Measurements from ENCODE around the gene PTPRM. TPM values are rescaled to one million over a fixed set of nuclear protein-coding genes. Genes with fewer than 3 reads are reported as not detected.

The PTPRM gene
- total RNA-seq, 2 donors from 2014 or later: 80.1 to 106 TPM

DNA sequence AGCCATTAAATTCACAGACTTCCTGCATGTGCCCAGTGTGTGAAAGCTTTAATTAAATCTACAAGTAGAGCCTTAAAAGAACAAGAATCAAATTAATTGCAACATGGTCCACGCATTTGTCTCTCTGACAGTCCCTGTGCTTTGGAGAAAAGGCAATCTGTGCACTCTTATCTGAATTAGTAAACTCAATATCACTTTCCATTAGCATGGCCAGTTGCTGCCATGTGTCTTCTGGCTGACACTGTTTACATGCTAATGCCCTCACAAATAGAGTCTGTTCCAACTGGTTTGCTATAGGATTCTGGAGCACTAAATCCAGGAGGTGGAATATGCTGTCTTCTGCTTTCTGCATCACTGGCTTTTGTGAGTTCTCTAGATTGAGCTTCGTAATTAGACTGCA, 607.7 kb downstream of the PTPRM start:
- Histone ChIP-seq H3K4me1 (peaks cover 0 to 24% of the 10 kb centered on the region in 2 donors), H3K4me3 (no peak overlapping the region), H3K27ac (no peak overlapping the region), H3K27me3 (no peaks in the 10 kb centered on the region), H3K9me3 (no peaks in the 10 kb centered on the region), H3K36me3 (no peaks in the 10 kb centered on the region)
- DNase-seq (ENCODE audit: low spot score): no peak
- TF ChIP-seq CTCF (IDR thresholded peaks at IDR 0.05): no peak

- no peak for TF ChIP-seq CTCF (IDR thresholded peaks at IDR 0.05)
- H3K27ac ChIP-seq: no peak overlapping the region
Observed at GRCh38 chr18:8175501-8176061, 608.5 kb downstream of the PTPRM start.

DNA sequence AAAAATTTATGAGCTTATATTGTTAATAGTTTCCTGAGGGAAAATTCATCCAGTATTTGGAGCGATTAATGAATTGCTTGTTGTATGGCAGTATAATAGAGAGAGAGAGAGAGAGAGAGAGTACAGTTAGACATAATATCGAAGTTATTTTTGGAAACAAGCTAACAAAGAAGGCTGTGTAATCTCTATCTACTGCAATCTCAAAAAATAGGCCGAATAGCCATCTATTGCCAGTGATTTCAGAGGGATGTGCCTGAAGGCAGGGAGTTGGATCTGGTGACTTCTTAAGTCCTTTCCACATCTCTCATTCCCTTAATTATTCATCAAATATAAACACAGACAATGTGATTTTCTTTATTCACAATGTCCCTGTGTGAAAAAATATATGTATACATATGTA, 609.0 kb downstream of the PTPRM start:
- no peak overlapping the region for H3K27ac ChIP-seq
- no peak for DNase-seq (ENCODE audit: low spot score)
- H3K27me3 ChIP-seq: no peaks in the 10 kb centered on the region
- H3K9me3 ChIP-seq: no peaks in the 10 kb centered on the region
- H3K4me1 ChIP-seq: peaks cover 0 to 24% of the 10 kb centered on the region in 2 donors
- H3K36me3 ChIP-seq: no peaks in the 10 kb centered on the region
- no peak for TF ChIP-seq CTCF (IDR thresholded peaks at IDR 0.05)
- no peak overlapping the region for H3K4me3 ChIP-seq

More at GRCh38 chr18:8175501-8176061, 608.5 kb downstream of the PTPRM start:
- no peaks in the 10 kb centered on the region for H3K9me3 ChIP-seq
- H3K4me1 ChIP-seq: peaks cover 0 to 24% of the 10 kb centered on the region in 2 donors
- H3K36me3 ChIP-seq: no peaks in the 10 kb centered on the region
- no peak overlapping the region for H3K4me3 ChIP-seq
- H3K27me3 ChIP-seq: no peaks in the 10 kb centered on the region
- DNase-seq (ENCODE audit: low spot score): no peak

GRCh38 chr18:8176554-8176953, 609.4 kb downstream of the PTPRM start:
- Histone ChIP-seq H3K36me3 (no peaks in the 10 kb centered on the region), H3K27ac (no peak overlapping the region), H3K4me1 (peaks cover 0 to 24% of the 10 kb centered on the region in 2 donors), H3K27me3 (no peaks in the 10 kb centered on the region), H3K9me3 (no peaks in the 10 kb centered on the region), H3K4me3 (no peak overlapping the region)
- TF ChIP-seq CTCF (IDR thresholded peaks at IDR 0.05): no peak
- DNase-seq (ENCODE audit: low spot score): no peak

DNA sequence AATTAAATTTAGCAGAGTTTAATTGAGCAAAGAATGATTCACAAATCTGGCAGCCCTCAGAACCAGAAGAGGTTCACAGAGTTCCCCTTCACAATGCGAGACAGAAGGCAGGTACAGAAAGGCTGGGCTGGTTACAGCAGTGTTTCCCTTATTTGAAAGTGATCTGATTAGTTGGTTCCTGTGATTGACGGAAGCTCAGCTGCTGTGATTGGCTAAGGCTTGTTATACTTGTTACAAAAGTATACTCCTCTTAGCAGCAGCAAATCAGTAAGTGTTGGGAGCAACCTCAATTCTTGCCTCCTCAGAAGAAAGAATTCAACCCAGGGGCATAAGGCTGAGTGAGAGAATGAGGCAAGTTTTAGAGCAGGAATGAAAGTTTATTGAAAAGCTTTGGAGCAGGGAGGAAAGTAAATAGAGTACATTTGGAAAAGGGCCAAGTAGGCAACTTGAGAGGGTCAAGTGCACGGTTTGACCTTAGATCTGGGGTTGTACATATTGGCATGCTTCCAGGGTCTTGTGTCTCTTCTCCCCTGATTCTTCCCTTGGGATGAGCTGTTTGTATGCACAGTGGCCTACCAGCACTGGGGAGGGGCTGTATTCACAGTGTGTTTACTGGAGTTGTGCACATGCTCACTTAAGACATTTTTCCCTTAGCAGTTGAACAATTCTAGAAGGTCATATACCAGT, 610.4 kb downstream of the PTPRM start:
- H3K4me1 ChIP-seq: peaks cover 0 to 24% of the 10 kb centered on the region in 2 donors
- no peaks in the 10 kb centered on the region for H3K9me3 ChIP-seq
- no peak for DNase-seq (ENCODE audit: low spot score)
- H3K4me3 ChIP-seq: no peak overlapping the region
- H3K27me3 ChIP-seq: no peaks in the 10 kb centered on the region
- no peaks in the 10 kb centered on the region for H3K36me3 ChIP-seq
- no peak for TF ChIP-seq CTCF (IDR thresholded peaks at IDR 0.05)
- H3K27ac ChIP-seq: no peak overlapping the region

Measured in right atrium auricular region (tissue), 2 donors.